ENCODE results near the gene SEC11A.
"Not testable (repeated sequence)": the region's sequence is repeated elsewhere in the genome, so short reads cannot be mapped to it uniquely, and the experiment has no call there.

The SEC11A gene

DNA sequence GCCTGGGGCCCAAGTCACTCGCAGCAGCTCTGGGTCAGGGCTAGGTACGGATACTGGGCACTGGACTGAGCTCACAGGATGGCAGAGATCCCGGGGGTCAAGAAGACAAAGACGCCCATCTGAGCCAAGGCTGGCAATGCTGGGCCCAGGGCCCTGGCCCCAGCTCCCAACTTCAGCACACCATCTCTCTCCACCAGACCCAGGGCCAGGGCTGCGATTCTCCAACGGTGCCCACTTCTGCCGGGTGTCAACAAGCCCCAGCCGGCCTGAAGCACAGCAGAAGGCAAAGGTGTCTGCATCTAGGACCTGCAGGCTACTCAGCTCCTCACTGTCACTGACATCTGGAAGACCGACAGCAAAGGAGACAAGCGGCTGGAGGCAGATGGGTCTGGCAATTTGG, 70.4 kb downstream of the SEC11A start:
- in situ Hi-C loops (cut with HindIII; ENCODE audit: low sequenced_read_pairs): no loop called here

DNA sequence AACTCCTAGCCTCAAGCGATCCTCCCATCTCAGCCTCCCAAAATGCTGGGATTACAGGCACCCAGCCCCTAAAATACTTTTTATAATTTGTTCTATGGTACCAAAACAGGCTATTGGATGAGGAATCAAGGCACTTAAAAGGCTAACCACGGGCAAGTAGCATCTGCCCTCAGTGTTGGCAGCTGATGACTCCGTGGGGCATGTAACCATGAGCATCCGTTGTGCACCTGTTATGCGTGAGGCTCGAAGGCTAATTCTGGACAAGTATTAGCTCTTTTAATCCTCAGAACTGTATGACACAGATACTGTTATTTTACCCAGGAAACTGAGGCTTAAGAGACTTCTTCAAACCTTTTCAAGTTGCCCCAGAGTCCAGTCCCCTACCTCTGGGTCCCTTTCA, 72.1 kb downstream of the SEC11A start:
- in situ Hi-C loops (cut with HindIII; ENCODE audit: low sequenced_read_pairs): no loop called here

DNA sequence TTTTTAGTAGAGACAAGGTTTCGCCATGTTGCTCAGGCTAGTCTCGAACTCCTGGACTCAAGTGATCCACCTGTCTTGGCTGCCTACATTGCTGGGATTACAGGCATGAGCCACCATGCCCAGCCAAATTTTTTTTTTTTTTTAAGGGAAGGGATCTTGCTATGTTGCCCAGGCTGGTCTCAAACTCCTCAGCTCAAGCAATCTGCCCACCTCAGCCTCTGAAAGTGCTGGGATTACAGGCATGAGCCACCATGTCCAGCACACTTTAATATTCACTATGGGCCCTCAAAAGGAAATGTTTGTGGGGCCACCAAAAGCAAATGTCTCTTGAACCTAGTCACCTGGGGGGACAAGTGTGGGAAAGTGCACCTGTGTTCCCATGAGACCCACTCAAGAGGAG, 73.3 kb downstream of the SEC11A start:
- in situ Hi-C loops (cut with HindIII; ENCODE audit: low sequenced_read_pairs): not testable (repeated sequence)

GRCh38 chr15:84641871-84642270, 74.1 kb downstream of the SEC11A start:
- in situ Hi-C loops (cut with HindIII; ENCODE audit: low sequenced_read_pairs): not testable (repeated sequence)

DNA sequence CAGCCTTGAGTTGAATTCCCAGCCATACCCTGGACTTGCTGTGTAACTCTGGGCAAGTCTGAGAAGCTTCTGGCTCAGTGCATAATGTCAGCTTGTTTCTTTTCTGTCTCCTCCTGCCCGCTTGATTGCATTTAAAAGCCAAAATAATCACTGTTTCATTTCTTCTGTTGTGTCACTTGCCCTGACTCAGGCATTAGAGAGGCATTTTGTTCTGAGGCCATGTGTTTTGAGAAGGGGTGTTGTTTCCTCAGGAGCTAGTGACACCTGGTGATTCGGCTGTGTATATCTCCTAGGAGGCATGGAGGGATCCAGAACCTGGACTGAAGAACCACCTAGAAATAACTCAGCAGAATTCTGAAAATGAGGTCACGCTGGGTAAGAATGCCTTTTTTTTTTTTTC, 77.8 kb downstream of the SEC11A start:
- in situ Hi-C loops (cut with HindIII; ENCODE audit: low sequenced_read_pairs): no loop called here

DNA sequence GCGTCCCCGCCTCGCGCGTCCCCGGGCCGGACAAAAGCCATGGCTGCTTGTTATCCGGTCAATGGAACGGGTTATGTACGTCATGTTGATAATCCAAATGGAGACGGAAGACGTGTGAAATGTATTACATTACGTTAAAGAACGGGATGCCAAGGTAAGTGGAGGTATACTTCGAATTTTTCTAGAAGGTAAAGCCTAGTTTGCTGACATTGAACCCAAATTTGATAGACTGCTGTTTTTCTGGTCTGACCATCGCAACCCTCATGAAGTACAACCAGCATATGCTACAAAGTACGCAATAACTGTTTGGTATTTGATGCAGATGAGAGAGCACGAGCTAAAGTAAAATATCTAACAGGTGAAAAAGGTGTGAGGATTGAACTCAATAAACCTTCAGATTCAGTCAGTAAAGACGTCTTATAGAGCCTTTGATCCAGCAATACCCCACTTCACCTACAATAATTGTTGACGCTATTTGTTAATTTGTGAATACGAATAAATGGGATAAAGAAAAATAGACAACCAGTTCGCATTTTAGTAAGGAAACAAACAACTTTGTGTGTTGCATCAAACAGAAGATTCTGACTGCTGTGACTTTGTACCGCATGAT, 81.6 kb downstream of the SEC11A start:
- in situ Hi-C loops (cut with HindIII; ENCODE audit: low sequenced_read_pairs): no loop called here

DNA sequence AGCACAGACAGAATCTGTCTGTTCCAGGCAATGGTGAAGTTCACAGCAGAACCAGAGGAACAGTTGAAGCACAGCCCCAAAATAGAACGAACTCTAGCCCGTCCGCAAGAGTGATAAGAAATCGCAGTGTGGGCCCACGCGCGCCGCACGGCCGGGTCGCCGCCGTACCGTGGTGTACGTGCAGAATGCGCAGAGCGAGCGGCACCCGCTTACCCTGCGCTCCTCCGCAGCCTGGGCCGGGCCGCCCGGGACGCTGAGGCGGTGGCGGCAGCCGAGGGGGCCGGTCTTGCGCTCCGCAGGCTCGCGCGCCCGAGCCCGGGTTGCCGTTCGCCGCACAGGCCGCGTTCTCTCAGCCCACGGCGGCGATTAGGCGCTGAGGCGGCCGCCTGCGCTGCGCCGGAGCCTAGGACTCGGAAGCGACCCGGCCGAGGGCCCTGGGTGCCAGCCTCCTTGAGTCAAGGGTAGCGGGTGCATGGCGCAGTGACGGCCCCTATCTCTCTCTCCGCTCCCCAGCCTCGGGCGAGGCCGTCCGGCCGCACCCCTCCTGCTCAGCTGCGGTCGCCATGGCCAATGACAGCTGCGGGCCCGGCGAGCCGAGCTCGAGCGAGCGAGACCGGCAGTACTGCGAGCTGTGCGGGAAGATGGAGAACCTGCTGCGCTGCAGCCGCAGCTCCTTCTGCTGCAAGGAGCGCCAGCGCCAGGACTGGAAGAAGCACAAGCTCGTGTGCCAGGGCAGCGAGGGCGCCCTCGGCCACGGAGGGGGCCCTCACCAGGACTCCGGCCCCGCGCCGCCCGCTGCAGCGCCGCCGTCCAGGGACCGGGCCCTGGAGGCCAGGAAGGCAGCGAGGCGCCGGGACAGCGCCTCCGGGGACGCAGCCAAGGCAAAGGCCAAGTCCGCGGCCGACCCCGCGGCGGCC, 82.4 kb downstream of the SEC11A start:
- in situ Hi-C loops (cut with HindIII; ENCODE audit: low sequenced_read_pairs): no loop called here

DNA sequence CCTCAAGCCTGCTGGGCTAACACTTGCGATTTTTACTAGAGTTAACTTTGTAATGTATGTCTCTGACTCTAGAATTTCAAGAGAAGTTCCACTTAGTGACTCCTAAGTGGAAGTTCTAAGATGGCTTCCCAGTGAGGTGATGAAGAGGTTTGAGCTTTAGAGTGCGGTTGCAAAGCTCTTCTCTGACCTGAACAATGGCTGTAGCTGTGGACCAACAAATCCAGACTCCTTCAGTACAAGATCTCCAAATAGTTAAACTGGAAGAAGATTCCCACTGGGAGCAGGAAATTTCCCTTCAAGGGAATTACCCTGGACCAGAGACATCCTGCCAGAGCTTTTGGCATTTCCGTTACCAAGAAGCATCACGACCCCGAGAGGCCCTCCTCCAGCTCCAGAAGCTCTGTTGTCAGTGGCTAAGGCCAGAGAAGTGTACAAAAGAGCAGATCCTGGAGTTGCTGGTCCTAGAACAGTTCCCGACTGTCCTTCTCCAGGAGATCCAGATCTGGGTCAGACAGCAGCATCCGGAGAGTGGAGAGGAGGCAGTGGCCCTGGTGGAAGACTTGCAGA, 84.2 kb downstream of the SEC11A start:
- in situ Hi-C loops (cut with HindIII; ENCODE audit: low sequenced_read_pairs): no loop called here

DNA sequence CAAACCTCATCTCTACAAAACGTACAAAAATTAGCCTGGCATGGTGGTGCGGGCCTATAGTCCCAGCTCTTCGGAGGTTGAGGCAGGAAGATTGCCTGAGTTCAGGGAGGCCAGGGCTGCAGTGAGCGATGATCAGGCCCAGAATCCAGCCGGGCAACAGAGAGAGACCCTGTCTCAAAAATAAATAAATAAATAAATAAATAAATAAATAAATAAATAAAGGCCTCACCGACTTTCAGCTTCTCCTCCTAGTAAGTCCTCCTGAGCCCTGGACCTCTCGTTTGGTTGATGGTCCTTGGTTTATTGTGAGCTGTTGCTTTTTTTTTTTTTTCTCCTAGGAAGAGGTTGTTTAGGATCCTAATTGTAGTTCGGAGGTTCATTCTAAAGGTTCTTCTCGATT, 86.9 kb downstream of the SEC11A start:
- in situ Hi-C loops (cut with HindIII; ENCODE audit: low sequenced_read_pairs): no loop called here

- in situ Hi-C loops (cut with HindIII; ENCODE audit: low sequenced_read_pairs): no loop called here
These were observed 90.8 kb downstream of the SEC11A start for GRCh38 chr15:84625123-84625522.

- in situ Hi-C loops (cut with HindIII; ENCODE audit: low sequenced_read_pairs): no loop called here
These were observed 91.6 kb downstream of the SEC11A start for GRCh38 chr15:84624359-84624758.

DNA sequence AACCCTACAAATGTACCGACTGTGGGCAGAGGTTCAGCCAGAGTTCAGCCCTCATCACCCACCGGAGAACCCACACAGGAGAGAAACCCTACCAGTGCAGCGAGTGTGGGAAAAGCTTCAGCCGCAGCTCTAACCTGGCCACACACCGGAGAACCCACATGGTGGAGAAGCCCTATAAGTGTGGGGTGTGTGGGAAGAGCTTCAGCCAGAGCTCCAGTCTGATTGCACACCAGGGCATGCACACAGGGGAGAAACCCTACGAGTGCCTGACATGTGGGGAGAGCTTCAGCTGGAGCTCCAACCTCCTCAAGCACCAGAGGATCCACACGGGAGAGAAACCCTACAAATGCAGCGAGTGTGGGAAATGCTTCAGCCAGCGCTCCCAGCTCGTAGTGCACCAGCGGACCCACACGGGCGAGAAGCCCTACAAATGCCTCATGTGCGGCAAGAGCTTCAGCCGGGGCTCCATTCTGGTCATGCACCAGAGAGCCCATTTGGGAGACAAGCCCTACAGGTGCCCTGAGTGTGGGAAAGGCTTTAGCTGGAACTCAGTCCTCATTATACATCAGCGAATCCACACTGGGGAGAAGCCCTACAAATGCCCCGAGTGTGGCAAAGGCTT, 94.5 kb downstream of the SEC11A start:
- in situ Hi-C loops (cut with HindIII; ENCODE audit: low sequenced_read_pairs): no loop called here

GRCh38 chr15:84620626-84621025, 95.3 kb downstream of the SEC11A start:
- in situ Hi-C loops (cut with HindIII; ENCODE audit: low sequenced_read_pairs): no loop called here
